Measurements from ENCODE around the gene GRIK5.

Gene GRIK5

GRCh38 chr19:41951686-41952172 is 118.3 kb downstream of the GRIK5 start:
- DNase-seq (ENCODE audit: low spot score): peak; percentile 67

Measured in kidney tubule cell (primary cell).